Measurements from ENCODE around the gene SEBOX. TPM values are rescaled to one million over a fixed set of nuclear protein-coding genes. Genes with fewer than 3 reads are reported as not detected.
"Not testable (repeated sequence)": the region's sequence is repeated elsewhere in the genome, so short reads cannot be mapped to it uniquely, and the experiment has no call there.

The SEBOX gene
- total and polyA plus RNA-seq, 2 experiments from 2014 or later = 0.44 TPM; not detected in 1

GRCh38 chr17:28342313-28342712 lies 22.7 kb downstream of the SEBOX start:
- DNase-seq (ENCODE audit: low read depth in 1 of 2, low spot score in 1 of 2) = no peak
- Histone ChIP-seq H3K4me3 (no peak overlapping the region), H3K36me3 (peaks cover 41% of the 10 kb centered on the region), H3K27me3 (no peaks in the 10 kb centered on the region), H3K4me1 (ENCODE audit: low read depth) (peaks cover 2% of the 10 kb centered on the region), H3K9me3 (ENCODE audit: low read depth) (no peaks in the 10 kb centered on the region), H3K27ac (no peak overlapping the region)
- no peak for TF ChIP-seq CTCF (IDR thresholded peaks at IDR 0.05; ENCODE audit: low read depth, low read length)

DNA sequence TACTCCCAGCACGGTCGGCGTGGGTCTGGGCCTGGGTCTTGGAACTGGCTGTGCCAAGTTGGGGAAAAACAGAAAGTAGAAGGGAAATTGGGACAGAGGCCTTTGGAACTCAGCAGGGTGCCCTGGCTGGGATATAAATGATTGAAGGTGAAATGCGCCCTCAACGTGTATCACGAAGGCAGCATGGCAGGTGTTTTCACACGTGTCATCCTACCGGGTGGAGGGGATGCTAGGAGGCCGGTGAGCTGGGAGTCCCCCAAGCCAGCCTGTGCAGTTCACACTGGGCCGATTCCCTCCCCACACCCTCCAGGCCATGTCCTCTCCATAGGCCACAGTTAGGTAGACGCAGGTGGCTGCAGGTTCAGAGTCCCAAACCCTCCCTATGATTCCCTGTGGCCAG lies 23.5 kb downstream of the SEBOX start:
- Histone ChIP-seq H3K4me1 (ENCODE audit: low read depth) (no peaks in the 10 kb centered on the region), H3K4me3 (no peak overlapping the region), H3K9me3 (ENCODE audit: low read depth) (no peaks in the 10 kb centered on the region), H3K27me3 (no peaks in the 10 kb centered on the region), H3K36me3 (peaks cover 41% of the 10 kb centered on the region), H3K27ac (no peak overlapping the region)
- no peak for TF ChIP-seq CTCF (IDR thresholded peaks at IDR 0.05; ENCODE audit: low read depth, low read length)
- DNase-seq (ENCODE audit: low read depth in 1 of 2, low spot score in 1 of 2) = no peak

DNA sequence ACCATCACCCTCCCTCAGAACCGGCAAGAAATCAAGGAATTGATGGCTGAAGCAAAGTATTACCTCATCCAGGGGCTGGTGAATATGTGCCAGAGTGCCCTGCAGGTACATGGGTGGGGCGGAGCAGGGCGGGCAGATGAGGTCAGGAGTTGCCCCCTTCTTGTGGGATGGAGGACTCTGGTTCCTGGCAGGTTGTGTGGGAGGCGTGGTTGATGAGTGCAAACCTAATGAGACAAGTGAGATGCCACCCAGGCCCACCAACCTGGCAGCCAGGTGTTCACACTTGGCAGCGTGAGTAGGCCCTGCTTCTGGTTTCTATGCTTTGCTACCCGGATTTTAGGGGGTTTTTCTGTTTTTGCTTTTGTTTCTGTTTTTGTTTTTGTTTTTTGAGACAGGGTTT lies 24.6 kb downstream of the SEBOX start:
- Histone ChIP-seq H3K27ac (no peak overlapping the region), H3K27me3 (no peaks in the 10 kb centered on the region), H3K36me3 (peaks cover 41% of the 10 kb centered on the region), H3K4me3 (no peak overlapping the region), H3K4me1 (ENCODE audit: low read depth) (no peaks in the 10 kb centered on the region), H3K9me3 (ENCODE audit: low read depth) (no peaks in the 10 kb centered on the region)
- TF ChIP-seq CTCF (IDR thresholded peaks at IDR 0.05; ENCODE audit: low read depth, low read length) = no peak
- no peak for DNase-seq (ENCODE audit: low read depth in 1 of 2, low spot score in 1 of 2)

DNA sequence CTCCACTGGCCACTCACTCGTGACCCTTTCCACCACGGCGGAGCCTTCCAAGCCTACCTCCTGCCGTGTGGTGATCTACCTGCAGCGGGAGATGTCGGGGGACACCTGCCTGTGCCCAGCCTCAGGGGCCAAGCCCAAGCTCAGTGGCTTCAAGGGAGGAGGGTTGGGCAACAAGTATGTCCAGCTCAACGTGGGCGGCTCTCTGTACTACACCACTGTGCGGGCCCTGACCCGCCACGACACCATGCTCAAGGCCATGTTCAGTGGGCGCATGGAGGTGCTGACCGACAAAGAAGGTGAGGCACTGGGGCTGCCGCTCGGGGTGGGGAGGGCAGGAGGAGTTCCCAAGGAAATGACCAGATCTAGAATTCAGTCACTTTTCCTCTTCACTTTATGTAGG lies 25.6 kb downstream of the SEBOX start:
- no peak for DNase-seq (ENCODE audit: low read depth in 1 of 2, low spot score in 1 of 2)
- Histone ChIP-seq H3K4me3 (no peak overlapping the region), H3K27me3 (no peaks in the 10 kb centered on the region), H3K36me3 (peaks cover 32% of the 10 kb centered on the region), H3K27ac (no peak overlapping the region), H3K4me1 (ENCODE audit: low read depth) (peaks cover 3% of the 10 kb centered on the region), H3K9me3 (ENCODE audit: low read depth) (no peaks in the 10 kb centered on the region)
- TF ChIP-seq CTCF (IDR thresholded peaks at IDR 0.05; ENCODE audit: low read depth, low read length) = no peak

GRCh38 chr17:28338769-28339212 lies 26.2 kb downstream of the SEBOX start:
- DNase-seq (ENCODE audit: low read depth in 1 of 2, low spot score in 1 of 2); H3K27me3 ChIP-seq; H3K9me3 ChIP-seq (ENCODE audit: low read depth); H3K4me1 ChIP-seq (ENCODE audit: low read depth); H3K4me3 ChIP-seq; H3K27ac ChIP-seq: not testable (repeated sequence)
- peaks cover 32% of the 10 kb centered on the region for H3K36me3 ChIP-seq

GRCh38 chr17:28338056-28338768 lies 26.8 kb downstream of the SEBOX start:
- no peak overlapping the region for H3K27ac ChIP-seq
- DNase-seq (ENCODE audit: low read depth in 1 of 2, low spot score in 1 of 2) = peak in 1 of 2 donors; percentile 61
- no peaks in the 10 kb centered on the region for H3K27me3 ChIP-seq
- no peaks in the 10 kb centered on the region for H3K9me3 ChIP-seq (ENCODE audit: low read depth)
- H3K36me3 ChIP-seq = peaks cover 32% of the 10 kb centered on the region
- peaks cover 4% of the 10 kb centered on the region for H3K4me1 ChIP-seq (ENCODE audit: low read depth)
- no peak for TF ChIP-seq CTCF (IDR thresholded peaks at IDR 0.05; ENCODE audit: low read depth, low read length)
- no peak overlapping the region for H3K4me3 ChIP-seq
